SK-N-MC (cell line): Measurements from ENCODE around the gene SIPA1L3.

Source experiments
- EZH2 ChIP-seq: fragments of 200-600 bp; sonication (generic); IDR thresholded peaks from one replicate; pipeline ENCODE4 v1.6.1; 2017; ENCODE audit warnings: antibody characterized with exemption
- POLR2AphosphoS5 ChIP-seq: IDR thresholded peaks from 2 replicates; pipeline ENCODE4 v1.6.1; 2012; ENCODE audit warnings: mild to moderate bottlenecking, low read depth, low read length, borderline replicate concordance

DNA sequence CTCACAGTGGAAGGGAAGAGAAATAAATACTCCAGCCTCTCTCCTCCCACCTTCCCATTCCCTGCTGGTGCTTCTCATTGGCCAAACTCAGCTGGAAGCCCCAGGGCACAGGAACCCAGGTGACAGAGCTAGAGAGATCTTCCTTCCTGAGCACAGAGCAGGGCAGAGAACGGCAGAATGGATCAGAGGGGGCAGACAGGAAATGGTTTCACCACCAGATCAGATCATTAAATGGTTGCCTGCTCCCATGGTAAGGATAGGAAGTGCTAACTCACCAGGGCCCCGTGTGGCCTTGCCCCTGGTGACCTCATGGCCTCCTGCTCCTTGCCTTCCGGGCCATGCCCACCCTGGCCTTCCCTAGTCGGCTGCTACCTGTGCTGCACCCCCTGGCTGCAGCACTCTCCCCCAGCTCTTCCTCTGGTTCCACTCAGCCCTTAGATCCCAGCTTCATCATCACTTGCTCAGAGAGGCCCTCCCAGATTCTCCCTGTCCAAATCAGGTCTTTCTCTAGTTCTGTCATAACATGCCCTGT lies 208.3 kb downstream of the SIPA1L3 start:
- no peak for TF ChIP-seq EZH2
- no peak for TF ChIP-seq POLR2AphosphoS5
